HepG2 (cell line): Measurements from ENCODE around the gene MYOT. TPM values are rescaled to one million over a fixed set of nuclear protein-coding genes. Genes with fewer than 3 reads are reported as not detected.

Source experiments
- ARNTL ChIP-seq: sonication (generic); formaldehyde crosslinking; IDR thresholded peaks from 2 replicates; pipeline ENCODE4 v1.4.0; 2020; ENCODE audit warnings: mild to moderate bottlenecking, missing genetic modification reagents
- BRF2 ChIP-seq: sonication (generic); formaldehyde crosslinking; IDR thresholded peaks from 2 replicates; pipeline ENCODE4 v1.8.1; 2022; ENCODE audit warnings: mild to moderate bottlenecking, missing genetic modification reagents
- FOXM1 ChIP-seq: sonication (generic); formaldehyde crosslinking; IDR thresholded peaks from 2 replicates; pipeline ENCODE4 v1.5.0; 2020; ENCODE audit warnings: missing genetic modification reagents
- NFYB ChIP-seq: sonication (generic); formaldehyde crosslinking; IDR thresholded peaks from 2 replicates; pipeline ENCODE4 v1.4.0; 2020; ENCODE audit warnings: missing genetic modification reagents
- NR2F2 ChIP-seq: IDR thresholded peaks from 2 replicates; pipeline ENCODE4 v1.6.1; 2012; ENCODE audit warnings: low read depth, inconsistent platforms, borderline replicate concordance
- PRMT3 ChIP-seq: sonication (generic); formaldehyde crosslinking; IDR thresholded peaks from 2 replicates; pipeline ENCODE4 v1.8.1; 2022; ENCODE audit warnings: low read depth, mild to moderate bottlenecking, moderate library complexity, missing genetic modification reagents, borderline replicate concordance
- TBX3 ChIP-seq: fragments of 450-650 bp; IDR thresholded peaks from 2 replicates; pipeline ENCODE4 v1.6.1; 2017; ENCODE audit warnings: antibody characterized with exemption, mild to moderate bottlenecking, inconsistent platforms, borderline replicate concordance
- TRIM22 ChIP-seq: fragments of 450-650 bp; IDR thresholded peaks from 2 replicates; pipeline ENCODE4 v1.6.1; 2017
- ZBED4 ChIP-seq: sonication (generic); formaldehyde crosslinking; IDR thresholded peaks from 2 replicates; pipeline ENCODE4 v1.4.0; 2020; ENCODE audit warnings: missing genetic modification reagents, borderline replicate concordance
- ZBTB43 ChIP-seq: sonication (generic); formaldehyde crosslinking; conservative IDR thresholded peaks from 2 replicates; pipeline ENCODE4 v1.4.0; 2020; ENCODE audit warnings: missing genetic modification reagents
- ZNF232 ChIP-seq: sonication (generic); formaldehyde crosslinking; IDR thresholded peaks from 2 replicates; pipeline ENCODE4 v1.4.0; 2020; ENCODE audit warnings: missing genetic modification reagents, borderline replicate concordance
- ZNF331 ChIP-seq: sonication (generic); formaldehyde crosslinking; IDR thresholded peaks from 2 replicates; pipeline ENCODE4 v1.4.0; 2020; ENCODE audit warnings: missing genetic modification reagents
- ZNF563 ChIP-seq: sonication (generic); formaldehyde crosslinking; IDR thresholded peaks from 2 replicates; pipeline ENCODE4 v1.8.0; 2022; ENCODE audit warnings: mild to moderate bottlenecking, moderate library complexity, missing genetic modification reagents
- ZNF773 ChIP-seq: sonication (generic); formaldehyde crosslinking; IDR thresholded peaks from 2 replicates; pipeline ENCODE4 v1.4.0; 2020; ENCODE audit warnings: missing genetic modification reagents, borderline replicate concordance
- ZSCAN29 ChIP-seq: sonication (generic); formaldehyde crosslinking; conservative IDR thresholded peaks from 2 replicates; pipeline ENCODE4 v1.4.0; 2020; ENCODE audit warnings: mild to moderate bottlenecking, missing genetic modification reagents
- polyA plus RNA-seq, 8 experiments: library from polyadenylated mRNA; depleted of rRNA in 3 of 8; stranded (reverse) in 7 of 8; unstranded in 1 of 8; fragments of >200 nt; fragmentation: Illumina TruSeq in 4 of 8; extraction: Trizol in 4 of 8; gene quantifications; 2 replicates each; pipeline versions ENCODE4 v1.2.1 to v1.2.3, GENCODE V29; 2011 to 2016; ENCODE audit warnings: low read depth in 4 of 8, missing spikeins in 1 of 8, mixed read lengths in 1 of 8; ENCODE audit not compliant: insufficient read depth in 1 of 8
- total RNA-seq, 5 experiments: library from RNA; depleted of rRNA; stranded (reverse); fragments of >200 nt; fragmentation: Illumina TruSeq; extraction: Trizol; gene quantifications; 2 replicates each; pipeline ENCODE4 v1.2.3, GENCODE V29; 2016; ENCODE audit warnings: low read depth in 1 of 5

The MYOT gene
- total and polyA plus RNA-seq, 2 of the 13 experiments (the other 11 are each of a cell fraction or from before 2014, with no cell fraction given), result not detected

- TF ChIP-seq PRMT3 (CRISPR knock-in tag), result no peak
- TF ChIP-seq NFYB (CRISPR knock-in tag), result no peak
- no peak for TF ChIP-seq ZSCAN29 (CRISPR knock-in tag)
- no peak for TF ChIP-seq ZBED4 (CRISPR knock-in tag)
- no peak for TF ChIP-seq ZNF232 (CRISPR knock-in tag)
- no peak for TF ChIP-seq ARNTL (CRISPR knock-in tag)
- peak; percentile 43; the same call in 1 of the 2 replicates for TF ChIP-seq NR2F2
- TF ChIP-seq TRIM22, result no peak
- no peak for TF ChIP-seq TBX3
- TF ChIP-seq ZNF773 (CRISPR knock-in tag), result no peak
- no peak for TF ChIP-seq ZNF563 (CRISPR knock-in tag)
- TF ChIP-seq ZBTB43 (CRISPR knock-in tag), result no peak
- peak; percentile 40; the same call in 1 of the 2 replicates for TF ChIP-seq ZNF331 (CRISPR knock-in tag)
- no peak for TF ChIP-seq FOXM1 (CRISPR knock-in tag)
- no peak for TF ChIP-seq BRF2
Observed at GRCh38 chr5:137901011-137901817, 33.6 kb downstream of the MYOT start (continued).
